H9 (cell line): ENCODE results near the gene TXLNB. TPM values are rescaled to one million over a fixed set of nuclear protein-coding genes. Genes with fewer than 3 reads are reported as not detected.

Experiments used
- DNase-seq: peaks from one replicate; pipeline ENCODE4 v3.0.0-alpha.2; 2017
- H2AFZ ChIP-seq: one replicate; pipeline ENCODE4 v1.6.1; 2013; ENCODE audit warnings: mild to moderate bottlenecking, low read length, control low read depth, moderate library complexity
- H2AK5ac ChIP-seq: 2 replicates; pipeline ENCODE4 v1.6.1; 2013; ENCODE audit warnings: low read length, control low read depth, mixed read lengths; ENCODE audit not compliant: insufficient read length
- H2BK120ac ChIP-seq: one replicate; pipeline ENCODE4 v1.6.1; 2013; ENCODE audit warnings: low read depth, mild to moderate bottlenecking, low read length, control low read depth, inconsistent platforms; ENCODE audit not compliant: poor library complexity, severe bottlenecking
- H2BK12ac ChIP-seq: 2 replicates; pipeline ENCODE4 v1.6.1; 2013; ENCODE audit warnings: low read length, control low read depth, mixed read lengths, low read depth; ENCODE audit not compliant: insufficient read length
- H2BK15ac ChIP-seq: 2 replicates; pipeline ENCODE4 v1.6.1; 2013; ENCODE audit warnings: low read depth, low read length, control low read depth
- H2BK20ac ChIP-seq: one replicate; pipeline ENCODE4 v1.6.1; 2013; ENCODE audit warnings: low read depth, mild to moderate bottlenecking, low read length, control low read depth, inconsistent platforms; ENCODE audit not compliant: poor library complexity, severe bottlenecking
- H2BK5ac ChIP-seq: 2 replicates; pipeline ENCODE4 v1.6.1; 2013; ENCODE audit warnings: low read length, control low read depth, mixed read lengths; ENCODE audit not compliant: insufficient read length
- H3K14ac ChIP-seq: 2 replicates; pipeline ENCODE4 v1.6.1; 2013; ENCODE audit warnings: low read length, control low read depth; ENCODE audit not compliant: insufficient read depth
- H3K18ac ChIP-seq: 2 replicates; pipeline ENCODE4 v1.6.1; 2013; ENCODE audit warnings: low read depth, mild to moderate bottlenecking, mixed read lengths, low read length, control low read depth; ENCODE audit not compliant: insufficient read length
- H3K23ac ChIP-seq: 2 replicates; pipeline ENCODE4 v1.6.1; 2013; ENCODE audit warnings: low read length, control low read depth, mixed read lengths, low read depth; ENCODE audit not compliant: insufficient read length
- H3K23me2 ChIP-seq: 2 replicates; pipeline ENCODE4 v1.6.1; 2013; ENCODE audit warnings: low read depth, mild to moderate bottlenecking, mixed read lengths, low read length, control low read depth; ENCODE audit not compliant: insufficient read length, poor library complexity, severe bottlenecking
- H3K27ac ChIP-seq: 2 replicates; pipeline ENCODE4 v1.5.1; 2013; ENCODE audit warnings: low read length, control low read depth, mixed read lengths, low read depth; ENCODE audit not compliant: insufficient read length
- H3K27me3 ChIP-seq: 2 replicates; pipeline ENCODE4 v1.6.1; 2013; ENCODE audit warnings: low read length, control low read depth, inconsistent platforms; ENCODE audit not compliant: insufficient read depth
- H3K4ac ChIP-seq: 2 replicates; pipeline ENCODE4 v1.6.1; 2013; ENCODE audit warnings: low read depth, mild to moderate bottlenecking, control low read depth, inconsistent platforms, low read length, moderate library complexity
- H3K4me1 ChIP-seq: 2 replicates; pipeline ENCODE4 v1.6.1; 2013; ENCODE audit warnings: low read length, control low read depth, inconsistent platforms; ENCODE audit not compliant: insufficient read depth
- H3K4me2 ChIP-seq: 2 replicates; pipeline ENCODE4 v1.6.1; 2013; ENCODE audit warnings: low read length, control low read depth, mixed read lengths; ENCODE audit not compliant: insufficient read length, insufficient read depth
- H3K56ac ChIP-seq: 2 replicates; pipeline ENCODE4 v1.6.1; 2013; ENCODE audit warnings: low read depth, mild to moderate bottlenecking, mixed read lengths, low read length, control low read depth; ENCODE audit not compliant: insufficient read length
- H3K79me1 ChIP-seq: 2 replicates; pipeline ENCODE4 v1.6.1; 2013; ENCODE audit warnings: low read depth, mild to moderate bottlenecking, moderate library complexity, low read length, control low read depth, inconsistent platforms; ENCODE audit not compliant: insufficient read depth, poor library complexity, severe bottlenecking
- H3K79me2 ChIP-seq: 2 replicates; pipeline ENCODE4 v1.6.1; 2013; ENCODE audit warnings: low read length, control low read depth, inconsistent platforms; ENCODE audit not compliant: insufficient read depth
- H3K9ac ChIP-seq: 2 replicates; pipeline ENCODE4 v1.6.1; 2013; ENCODE audit warnings: low read length, control low read depth, mixed read lengths; ENCODE audit not compliant: insufficient read length; ENCODE audit errors: extremely low read depth
- H3K9me3 ChIP-seq: one replicate; pipeline ENCODE4 v1.6.1; 2013; ENCODE audit warnings: low read depth, low read length, inconsistent platforms; ENCODE audit not compliant: control insufficient read depth
- H3T11ph ChIP-seq: one replicate; pipeline ENCODE4 v1.6.1; 2013; ENCODE audit warnings: mild to moderate bottlenecking, low read length, control low read depth, inconsistent platforms
- H4K20me1 ChIP-seq: one replicate; pipeline ENCODE4 v1.6.1; 2013; ENCODE audit not compliant: control insufficient read depth, insufficient read length, insufficient read depth
- H4K5ac ChIP-seq: 2 replicates; pipeline ENCODE4 v1.6.1; 2013; ENCODE audit warnings: low read depth, mild to moderate bottlenecking, mixed read lengths, low read length, control low read depth; ENCODE audit not compliant: insufficient read length
- H4K8ac ChIP-seq: replicated peaks from 2 replicates; pipeline ENCODE4 v1.6.1; 2013; ENCODE audit warnings: low read length, control low read depth, mixed read lengths, low read depth; ENCODE audit not compliant: insufficient read length
- H4K91ac ChIP-seq: 2 replicates; pipeline ENCODE4 v1.6.1; 2013; ENCODE audit warnings: low read depth, mild to moderate bottlenecking, moderate library complexity, mixed read lengths, low read length, control low read depth; ENCODE audit not compliant: insufficient read length
- H3K27ac Mint-ChIP-seq, 3 experiments: 2 replicates in 2 of 3; 3 replicates in 1 of 3; pipeline ENCODE4 v1.8.0; 2020 to 2021; ENCODE audit warnings: mixed read lengths in 3 of 3, mild to moderate bottlenecking in 1 of 3, moderate library complexity in 1 of 3
- H3K27me3 Mint-ChIP-seq: 2 replicates; pipeline ENCODE4 v1.8.0; 2021; ENCODE audit warnings: low read depth, mild to moderate bottlenecking, moderate library complexity, mixed read lengths
- H3K36me3 Mint-ChIP-seq, 3 experiments: 2 replicates in 2 of 3; 3 replicates in 1 of 3; pipeline ENCODE4 v1.8.0; 2020 to 2021; ENCODE audit warnings: low read depth in 3 of 3, mixed read lengths in 3 of 3; ENCODE audit not compliant: insufficient read depth in 1 of 3
- H3K4me1 Mint-ChIP-seq, 2 experiments: 2 replicates each; pipeline ENCODE4 v1.8.0; 2020; ENCODE audit warnings: mixed read lengths in 2 of 2
- H3K4me3 Mint-ChIP-seq, 2 experiments: 2 replicates in 1 of 2; 3 replicates in 1 of 2; pipeline ENCODE4 v1.8.0; 2020 to 2021; ENCODE audit warnings: mild to moderate bottlenecking in 2 of 2, mixed read lengths in 2 of 2, moderate library complexity in 1 of 2
- H3K9me3 Mint-ChIP-seq, 2 experiments: 2 replicates in 1 of 2; 3 replicates in 1 of 2; pipeline ENCODE4 v1.8.0; 2020; ENCODE audit warnings: mild to moderate bottlenecking in 2 of 2, mixed read lengths in 2 of 2, moderate library complexity in 1 of 2
- WGBS: extraction: QIAGEN DNeasy Blood & Tissue Kit; methylation state at CpG from one replicate; pipeline ENCODE4 v1.1.7; 2013; ENCODE audit warnings: missing lambda C conversion rate, low lambda C conversion rate, mixed read lengths; ENCODE audit not compliant: insufficient read length; ENCODE audit errors: extremely low coverage; 5-methylcytosine and 5-hydroxymethylcytosine counted together
- total RNA-seq: library from RNA; stranded (reverse); gene quantifications from 2 replicates; pipeline ENCODE4 v1.2.1, GENCODE V29; 2021
- TF ChIP-seq, protein P1 (sequence below): fragments of 200-600 bp; sonication (generic); conservative IDR thresholded peaks from 3 replicates; pipeline ENCODE4 v1.8.0; 2021; ENCODE audit warnings: antibody characterized with exemption, mild to moderate bottlenecking

TXLNB gene
- total RNA-seq, 1 experiment from 2014 or later, result 0.04 TPM

GRCh38 chr6:139250296-139251044 lies 41.3 kb downstream of the TXLNB start:
- no peak overlapping the region for H3K56ac ChIP-seq
- H2BK12ac ChIP-seq, result no peak overlapping the region
- H3K4ac ChIP-seq, result no peak overlapping the region
- no peak overlapping the region for H2BK20ac ChIP-seq
- peak; percentile 84 for DNase-seq
- Mint-ChIP-seq H3K4me3 (no peak overlapping the region), H3K9me3 (no peaks in the 10 kb centered on the region), H3K27ac (no peak overlapping the region), H3K36me3 (no peaks in the 10 kb centered on the region), H3K27me3 (no peaks in the 10 kb centered on the region), H3K4me1 (peaks cover 0 to 4% of the 10 kb centered on the region in 2 experiments; a peak in 2 of 4 replicates)
- no peaks in the 10 kb centered on the region for H3K79me2 ChIP-seq
- no peak overlapping the region for H3T11ph ChIP-seq
- H2AFZ ChIP-seq, result no peak overlapping the region
- H2AK5ac ChIP-seq, result no peak overlapping the region
- H4K91ac ChIP-seq, result no peak overlapping the region
- H4K8ac ChIP-seq, result no peak overlapping the region
- WGBS, result no CpG with 5 or more reads among the region's 3 CpGs
- no peaks in the 10 kb centered on the region for H3K27me3 ChIP-seq
- no peak overlapping the region for H2BK15ac ChIP-seq
- no peaks in the 10 kb centered on the region for H3K79me1 ChIP-seq
- no peak overlapping the region for H2BK120ac ChIP-seq
- H3K4me1 ChIP-seq, result no peaks in the 10 kb centered on the region
- no peaks in the 10 kb centered on the region for H4K20me1 ChIP-seq
- H3K18ac ChIP-seq, result no peak overlapping the region
- no peak overlapping the region for H3K27ac ChIP-seq
- H3K4me2 ChIP-seq, result no peak overlapping the region
- H2BK5ac ChIP-seq, result no peak overlapping the region
- TF ChIP-seq, protein P1, sequence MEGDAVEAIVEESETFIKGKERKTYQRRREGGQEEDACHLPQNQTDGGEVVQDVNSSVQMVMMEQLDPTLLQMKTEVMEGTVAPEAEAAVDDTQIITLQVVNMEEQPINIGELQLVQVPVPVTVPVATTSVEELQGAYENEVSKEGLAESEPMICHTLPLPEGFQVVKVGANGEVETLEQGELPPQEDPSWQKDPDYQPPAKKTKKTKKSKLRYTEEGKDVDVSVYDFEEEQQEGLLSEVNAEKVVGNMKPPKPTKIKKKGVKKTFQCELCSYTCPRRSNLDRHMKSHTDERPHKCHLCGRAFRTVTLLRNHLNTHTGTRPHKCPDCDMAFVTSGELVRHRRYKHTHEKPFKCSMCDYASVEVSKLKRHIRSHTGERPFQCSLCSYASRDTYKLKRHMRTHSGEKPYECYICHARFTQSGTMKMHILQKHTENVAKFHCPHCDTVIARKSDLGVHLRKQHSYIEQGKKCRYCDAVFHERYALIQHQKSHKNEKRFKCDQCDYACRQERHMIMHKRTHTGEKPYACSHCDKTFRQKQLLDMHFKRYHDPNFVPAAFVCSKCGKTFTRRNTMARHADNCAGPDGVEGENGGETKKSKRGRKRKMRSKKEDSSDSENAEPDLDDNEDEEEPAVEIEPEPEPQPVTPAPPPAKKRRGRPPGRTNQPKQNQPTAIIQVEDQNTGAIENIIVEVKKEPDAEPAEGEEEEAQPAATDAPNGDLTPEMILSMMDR, result peak; percentile 80
- no peak overlapping the region for H3K14ac ChIP-seq
- no peaks in the 10 kb centered on the region for H3K9me3 ChIP-seq
- no peaks in the 10 kb centered on the region for H3K23me2 ChIP-seq
- H4K5ac ChIP-seq, result no peak overlapping the region
- no peak overlapping the region for H3K9ac ChIP-seq
- H3K23ac ChIP-seq, result no peak overlapping the region
